RWPE1 (cell line): ENCODE data around the gene SSH2.

Experiments used
- CTCF ChIA-PET: fragments of 350-600 bp; sonication (Branson Sonifier 250); formaldehyde crosslinking; extraction: SDS; loops from one replicate; lab custom pipeline; 2021; lab: Yijun Ruan, JAX
- POLR2A ChIA-PET: fragments of 400-600 bp; formaldehyde crosslinking; extraction: SDS; loops from one replicate; lab custom pipeline; 2020; ENCODE audit warnings: antibody characterized with exemption; ENCODE audit not compliant: low non-redundant PET; lab: Yijun Ruan, JAX
- DNase-seq: peaks from one replicate; pipeline ENCODE4 v3.0.0; 2012; ENCODE audit warnings: low spot score
- H3K27ac ChIP-seq: fragments of 450-650 bp; 2 replicates; pipeline ENCODE4 v1.5.1; 2017
- TF ChIP-seq, protein P1 (sequence below): fragments of 450-650 bp; conservative IDR thresholded peaks from 2 replicates; pipeline ENCODE4 v1.5.1; 2017; ENCODE audit warnings: low read depth, mild to moderate bottlenecking

Gene SSH2

DNA sequence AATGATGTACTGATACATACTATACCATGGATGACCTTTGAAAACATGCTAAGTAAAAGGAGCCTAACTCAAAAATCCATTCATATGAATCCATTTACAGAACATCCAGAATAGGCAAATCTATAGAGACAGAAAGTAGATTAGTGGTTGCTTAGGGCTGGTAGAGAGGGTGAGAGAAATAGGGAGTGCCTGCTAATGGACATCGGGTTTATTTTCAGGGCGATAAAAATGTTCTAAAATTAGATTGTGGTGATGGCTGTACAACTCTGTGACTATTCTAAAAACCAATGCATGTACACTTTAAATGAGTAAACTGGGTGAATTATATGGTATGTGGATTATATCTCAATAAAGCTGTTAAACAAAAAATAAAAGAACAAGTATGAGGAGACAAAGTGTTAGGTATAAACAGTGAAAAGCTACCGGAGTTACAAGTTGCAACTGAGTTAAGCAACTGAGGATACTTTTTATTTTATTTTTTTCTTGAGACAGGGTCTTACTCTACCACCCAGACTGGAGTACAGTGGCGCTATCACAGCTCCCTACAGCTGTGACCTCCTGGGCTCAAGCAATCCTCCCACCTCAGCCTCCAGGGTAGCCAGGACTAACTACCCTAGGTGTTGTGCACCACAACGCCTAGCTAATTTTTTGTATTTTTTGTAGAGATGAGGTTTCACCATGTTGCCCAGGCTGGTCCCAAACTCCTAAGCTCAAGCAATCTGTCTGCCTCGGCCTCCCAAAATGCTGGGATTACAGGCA lies 231.8 kb downstream of the SSH2 start:
- ChIA-PET CTCF (interaction anchor here (0.6 kb wide), 1 partner anchor 329 kb away, joined by 3 read pairs; no protein-coding TSS in a partner anchor), POLR2A (no interaction called here)
- no peak overlapping the region for H3K27ac ChIP-seq
- TF ChIP-seq, protein P1, sequence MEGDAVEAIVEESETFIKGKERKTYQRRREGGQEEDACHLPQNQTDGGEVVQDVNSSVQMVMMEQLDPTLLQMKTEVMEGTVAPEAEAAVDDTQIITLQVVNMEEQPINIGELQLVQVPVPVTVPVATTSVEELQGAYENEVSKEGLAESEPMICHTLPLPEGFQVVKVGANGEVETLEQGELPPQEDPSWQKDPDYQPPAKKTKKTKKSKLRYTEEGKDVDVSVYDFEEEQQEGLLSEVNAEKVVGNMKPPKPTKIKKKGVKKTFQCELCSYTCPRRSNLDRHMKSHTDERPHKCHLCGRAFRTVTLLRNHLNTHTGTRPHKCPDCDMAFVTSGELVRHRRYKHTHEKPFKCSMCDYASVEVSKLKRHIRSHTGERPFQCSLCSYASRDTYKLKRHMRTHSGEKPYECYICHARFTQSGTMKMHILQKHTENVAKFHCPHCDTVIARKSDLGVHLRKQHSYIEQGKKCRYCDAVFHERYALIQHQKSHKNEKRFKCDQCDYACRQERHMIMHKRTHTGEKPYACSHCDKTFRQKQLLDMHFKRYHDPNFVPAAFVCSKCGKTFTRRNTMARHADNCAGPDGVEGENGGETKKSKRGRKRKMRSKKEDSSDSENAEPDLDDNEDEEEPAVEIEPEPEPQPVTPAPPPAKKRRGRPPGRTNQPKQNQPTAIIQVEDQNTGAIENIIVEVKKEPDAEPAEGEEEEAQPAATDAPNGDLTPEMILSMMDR: no peak
- DNase-seq: no peak

DNA sequence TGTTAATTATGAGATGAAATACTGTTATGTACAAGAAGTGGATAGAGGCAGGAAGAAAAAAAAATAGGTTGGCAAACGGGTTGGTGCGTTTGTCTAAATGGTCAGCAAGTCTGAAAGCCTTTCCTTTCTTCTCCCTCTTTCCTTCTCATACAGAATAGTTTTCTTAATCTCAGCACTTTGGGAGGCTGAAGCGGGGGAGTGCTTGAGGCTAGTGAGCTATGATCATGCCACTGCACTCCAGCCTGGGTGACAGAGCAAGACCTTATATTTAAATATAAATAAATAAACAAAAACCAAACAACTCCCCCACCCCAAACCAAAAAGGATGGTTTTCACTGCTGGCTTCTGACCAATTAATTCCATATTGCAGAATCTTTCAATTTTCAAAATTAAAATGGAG lies 232.7 kb downstream of the SSH2 start:
- no peak for DNase-seq
- no peak overlapping the region for H3K27ac ChIP-seq
- TF ChIP-seq, protein P1: no peak
- ChIA-PET POLR2A (no interaction called here), CTCF (interaction anchor here (0.6 kb wide), 1 partner anchor 9 kb away, joined by 3 read pairs; no protein-coding TSS in a partner anchor)

DNA sequence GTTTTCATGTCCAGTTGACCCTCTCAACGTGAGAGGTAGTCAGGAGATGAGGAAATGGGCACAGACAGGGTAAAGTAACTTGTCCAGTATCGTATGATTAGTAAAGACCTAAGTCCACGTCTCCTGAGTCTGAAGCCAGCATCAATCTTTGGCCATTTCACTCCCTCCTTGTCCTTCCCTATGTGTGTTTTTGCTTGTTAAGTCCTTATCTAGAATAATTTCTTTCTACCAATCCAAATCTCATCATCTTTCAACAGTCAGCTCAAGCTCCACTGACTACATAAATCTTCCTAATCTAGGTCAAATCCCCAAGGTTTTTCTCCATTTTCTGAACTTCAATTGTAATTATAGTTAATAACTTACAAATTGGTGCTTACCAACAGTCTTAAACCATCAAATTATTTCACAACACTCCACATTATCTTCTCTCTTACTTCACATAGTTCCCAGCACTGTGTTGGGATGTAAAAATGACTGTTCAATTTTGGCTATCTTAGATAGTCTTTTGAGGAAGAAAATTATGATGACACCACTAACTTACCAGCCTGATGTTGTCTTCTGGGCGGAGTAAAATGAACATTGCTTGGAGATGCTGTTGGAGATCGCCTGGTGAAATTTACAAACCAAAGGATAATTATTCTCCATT lies 235.0 kb downstream of the SSH2 start:
- ChIA-PET CTCF (no interaction called here), POLR2A (no interaction called here)
- H3K27ac ChIP-seq: no peak overlapping the region
- no peak for DNase-seq
- TF ChIP-seq, protein P1: no peak

DNA sequence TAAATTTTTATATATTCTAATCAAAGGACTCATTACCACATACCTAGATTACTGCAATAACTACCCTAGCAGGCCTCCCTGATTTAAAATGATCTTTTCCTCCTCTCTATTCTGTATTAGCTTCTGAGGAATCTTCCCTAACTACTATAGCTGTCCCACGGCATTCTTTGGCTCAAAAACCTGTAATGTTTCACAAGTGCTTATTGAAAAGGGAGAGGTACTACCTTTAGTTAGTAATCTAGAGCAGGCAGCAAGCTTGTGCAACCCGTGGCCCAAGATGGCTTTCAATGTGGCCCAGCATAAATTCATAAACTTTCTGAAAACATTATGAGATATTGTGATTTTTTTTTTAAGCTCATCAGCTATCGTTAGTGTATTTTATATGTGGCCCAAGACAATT lies 236.3 kb downstream of the SSH2 start:
- DNase-seq: no peak
- POLR2A ChIA-PET: no interaction called here
- H3K27ac ChIP-seq: no peak overlapping the region
- TF ChIP-seq, protein P1: no peak
- CTCF ChIA-PET: interaction anchor here (0.6 to 0.7 kb wide), 2 partner anchors 46 to 73 kb away, joined by 3 read pairs; no protein-coding TSS in a partner anchor

DNA sequence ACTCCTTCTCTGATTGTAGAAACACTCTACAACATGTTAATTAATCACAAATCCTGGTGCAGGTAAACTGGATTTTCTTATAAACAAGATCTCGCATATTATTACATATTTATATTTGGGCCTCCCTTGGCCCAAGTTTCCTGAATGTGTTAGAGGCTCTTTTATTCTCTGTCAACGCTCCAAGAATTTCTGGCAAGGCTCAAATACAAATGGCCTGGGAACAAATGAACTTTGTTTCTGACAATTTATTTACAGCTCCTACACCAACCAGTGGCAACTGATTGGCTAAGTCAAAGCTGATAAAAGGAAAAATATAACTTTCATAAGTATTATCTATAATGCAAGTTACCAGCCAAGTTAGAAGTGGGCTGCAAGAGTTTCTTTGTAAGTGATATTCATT lies 242.4 kb downstream of the SSH2 start:
- no peak for DNase-seq
- ChIA-PET CTCF (interaction anchor here (1.1 kb wide), 1 partner anchor 48 kb away, joined by 3 read pairs; no protein-coding TSS in a partner anchor), POLR2A (no interaction called here)
- no peak overlapping the region for H3K27ac ChIP-seq
- TF ChIP-seq, protein P1: no peak

DNA sequence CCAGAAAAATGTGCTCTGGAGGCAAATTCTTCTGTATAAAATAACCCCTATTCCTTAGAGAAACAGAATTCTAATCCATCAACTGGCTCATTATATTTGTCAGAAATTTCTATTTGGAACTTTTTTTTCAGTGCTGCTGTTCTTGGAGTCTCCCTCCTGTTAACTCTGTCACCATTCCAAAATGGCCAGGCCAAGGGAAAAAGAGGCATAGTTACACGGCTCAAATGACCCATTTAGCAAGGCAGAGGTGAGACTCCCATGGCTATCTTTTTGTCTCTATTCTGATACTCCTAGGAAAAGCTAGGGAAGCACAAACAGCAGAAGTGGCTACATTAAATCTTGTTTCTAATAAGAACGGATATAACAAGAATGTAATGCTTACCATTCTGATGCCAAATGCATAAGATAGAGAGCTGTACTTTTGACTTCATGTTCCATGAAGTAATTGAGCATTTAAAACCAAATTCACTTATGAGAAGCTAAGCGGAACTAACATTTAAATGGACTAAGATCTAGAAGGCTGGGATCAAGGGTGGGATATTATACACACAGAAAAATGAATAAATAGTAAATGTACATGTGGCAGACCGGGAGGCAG lies 242.9 kb downstream of the SSH2 start:
- DNase-seq: no peak
- ChIA-PET POLR2A (no interaction called here), CTCF (interaction anchor here (0.5 to 1.1 kb wide), 2 partner anchors 17 to 48 kb away, joined by 3 to 4 read pairs; no protein-coding TSS in a partner anchor)
- TF ChIP-seq, protein P1: no peak
- H3K27ac ChIP-seq: no peak overlapping the region
